Activated T-helper 1 cell treated with anti-CD3 and anti-CD28 coated beads, Interleukin-2, amount 50 U/mL, for 16 hours (primary cell): ENCODE data around the gene CFC1.
"Not testable (repeated sequence)": the region's sequence is repeated elsewhere in the genome, so short reads cannot be mapped to it uniquely, and the experiment has no call there.

Experiments used
- DNase-seq, 2 donors: peaks; one replicate each; pipeline ENCODE4 v3.0.0-alpha.2; 2020; ENCODE audit warnings: low read depth in 1 of 2, low spot score in 1 of 2

Gene CFC1

GRCh38 chr2:130583582-130583981 is 15.8 kb downstream of the CFC1 start:
- DNase-seq: not testable (repeated sequence)

- not testable (repeated sequence) for DNase-seq
These were observed 16.4 kb downstream of the CFC1 start for GRCh38 chr2:130582970-130583369.

DNA sequence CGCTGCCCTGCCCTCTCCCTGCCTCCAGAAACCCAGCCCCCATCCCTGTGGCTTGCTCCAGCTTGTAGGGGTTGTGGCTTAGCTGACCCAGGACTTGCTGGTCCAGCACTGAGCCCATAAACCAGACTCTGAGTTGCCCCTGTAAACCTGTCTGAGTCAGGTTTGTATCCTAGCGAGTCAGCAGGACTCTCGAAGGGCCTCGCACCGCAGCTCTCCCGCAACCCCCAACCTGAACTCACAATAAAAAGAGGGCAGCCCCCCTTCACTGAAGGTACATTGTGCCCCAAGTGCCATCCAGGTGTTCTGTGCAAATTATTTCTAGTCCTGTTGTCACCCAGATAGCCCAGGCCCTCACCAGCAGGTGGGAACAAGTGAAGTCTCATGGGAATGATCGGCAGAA is 17.9 kb downstream of the CFC1 start:
- DNase-seq: not testable (repeated sequence)

- DNase-seq: not testable (repeated sequence)
These were observed 20.3 kb downstream of the CFC1 start for GRCh38 chr2:130579121-130579520.

DNA sequence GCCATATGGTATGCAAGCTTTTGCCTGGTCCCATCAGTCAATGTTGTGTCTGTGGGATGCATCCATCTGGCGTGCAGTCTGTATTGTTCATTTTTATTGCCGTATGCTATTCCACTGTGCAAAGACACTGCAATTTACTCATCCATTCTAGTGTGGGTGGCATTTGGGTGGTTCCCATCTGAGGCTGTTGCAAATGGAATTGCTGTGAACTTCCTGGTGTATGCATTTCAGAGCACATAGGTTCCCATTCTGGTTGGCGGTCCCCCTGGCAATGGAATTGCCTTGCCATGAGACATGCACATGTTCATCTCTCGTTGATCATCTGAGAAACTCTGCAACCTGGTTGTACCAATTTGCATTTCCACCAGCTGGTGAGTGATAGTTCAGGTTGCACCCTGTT is 21.8 kb downstream of the CFC1 start:
- DNase-seq: not testable (repeated sequence)

DNA sequence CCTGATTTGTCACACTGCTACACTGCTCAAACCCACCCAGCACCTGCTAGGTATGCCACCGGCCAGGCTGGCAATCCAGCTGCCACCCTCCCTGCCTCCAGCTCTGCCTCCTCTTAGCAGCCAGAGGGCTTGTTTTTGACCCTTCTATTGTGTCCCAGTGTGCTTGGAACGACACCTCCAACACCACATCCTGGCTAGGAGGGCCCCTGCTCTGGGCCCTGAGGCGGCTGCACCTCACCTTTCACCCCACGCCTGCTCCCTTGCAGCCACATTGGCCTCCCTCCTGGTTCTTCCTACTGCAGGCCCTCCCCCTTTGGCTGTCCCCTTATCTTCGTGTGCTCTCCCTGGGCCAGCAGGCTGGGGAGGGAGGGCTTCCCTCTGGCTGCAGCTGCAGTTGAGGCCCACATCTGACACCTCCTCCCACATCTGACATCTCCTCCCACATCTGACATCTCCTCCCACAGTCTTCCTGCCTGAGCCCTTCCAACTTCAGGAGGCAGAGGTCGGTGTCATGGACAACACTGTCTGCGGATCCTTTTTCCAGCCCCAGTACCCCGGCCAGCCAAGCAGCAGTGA is 23.1 kb downstream of the CFC1 start:
- DNase-seq: not testable (repeated sequence)

- DNase-seq: not testable (repeated sequence)
These were observed 25.1 kb downstream of the CFC1 start for GRCh38 chr2:130574230-130574629.

- DNase-seq: not testable (repeated sequence)
These were observed 27.4 kb downstream of the CFC1 start for GRCh38 chr2:130571929-130572328.

DNA sequence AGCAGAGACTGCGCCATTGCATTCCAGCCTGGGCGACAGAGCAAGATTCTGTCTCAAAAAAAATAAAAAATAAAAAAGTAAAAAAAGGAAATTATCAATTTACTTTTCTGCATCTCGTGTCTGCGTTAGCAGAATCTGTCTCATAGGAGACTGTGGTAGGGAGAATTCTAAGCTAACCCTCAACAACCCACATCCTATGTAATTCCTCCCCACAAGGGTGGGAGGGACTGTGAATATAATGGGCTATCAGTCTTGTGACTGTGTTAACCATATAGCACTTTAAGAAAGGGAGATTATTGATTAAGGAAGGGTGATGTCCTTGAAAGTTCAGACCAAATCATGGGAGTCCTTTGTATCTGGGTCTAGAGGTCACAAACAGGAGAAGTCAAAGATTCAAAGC is 33.2 kb downstream of the CFC1 start:
- not testable (repeated sequence) for DNase-seq

- DNase-seq: not testable (repeated sequence)
These were observed 42.9 kb downstream of the CFC1 start for GRCh38 chr2:130556441-130556840.

DNA sequence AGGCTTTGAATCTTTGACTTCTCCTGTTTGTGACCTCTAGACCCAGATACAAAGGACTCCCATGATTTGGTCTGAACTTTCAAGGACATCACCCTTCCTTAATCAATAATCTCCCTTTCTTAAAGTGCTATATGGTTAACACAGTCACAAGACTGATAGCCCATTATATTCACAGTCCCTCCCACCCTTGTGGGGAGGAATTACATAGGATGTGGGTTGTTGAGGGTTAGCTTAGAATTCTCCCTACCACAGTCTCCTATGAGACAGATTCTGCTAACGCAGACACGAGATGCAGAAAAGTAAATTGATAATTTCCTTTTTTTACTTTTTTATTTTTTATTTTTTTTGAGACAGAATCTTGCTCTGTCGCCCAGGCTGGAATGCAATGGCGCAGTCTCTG is 45.2 kb downstream of the CFC1 start:
- DNase-seq: not testable (repeated sequence)

DNA sequence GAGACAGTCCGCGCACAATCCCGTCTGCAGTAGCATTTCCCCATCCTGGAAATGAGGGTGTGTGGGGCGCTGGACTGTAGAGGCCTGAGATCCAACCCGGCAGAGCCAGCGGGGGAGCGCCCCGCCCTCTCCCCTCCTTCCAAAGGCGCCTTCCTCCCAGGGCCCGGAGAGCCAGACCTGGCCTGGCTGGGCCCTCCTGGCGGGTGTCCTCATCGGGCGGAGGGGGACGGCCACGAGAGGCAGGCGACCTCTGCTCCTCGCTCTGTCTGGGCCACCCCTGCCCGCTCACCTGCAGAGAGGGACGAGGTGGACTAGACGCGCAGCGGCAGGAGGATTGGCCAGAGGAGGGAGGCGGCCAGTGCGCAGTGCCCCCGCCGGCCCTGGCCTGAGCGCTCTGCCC is 49.9 kb downstream of the CFC1 start:
- DNase-seq: not testable (repeated sequence)

- DNase-seq: not testable (repeated sequence)
These were observed 51.0 kb downstream of the CFC1 start for GRCh38 chr2:130548418-130548817.

DNA sequence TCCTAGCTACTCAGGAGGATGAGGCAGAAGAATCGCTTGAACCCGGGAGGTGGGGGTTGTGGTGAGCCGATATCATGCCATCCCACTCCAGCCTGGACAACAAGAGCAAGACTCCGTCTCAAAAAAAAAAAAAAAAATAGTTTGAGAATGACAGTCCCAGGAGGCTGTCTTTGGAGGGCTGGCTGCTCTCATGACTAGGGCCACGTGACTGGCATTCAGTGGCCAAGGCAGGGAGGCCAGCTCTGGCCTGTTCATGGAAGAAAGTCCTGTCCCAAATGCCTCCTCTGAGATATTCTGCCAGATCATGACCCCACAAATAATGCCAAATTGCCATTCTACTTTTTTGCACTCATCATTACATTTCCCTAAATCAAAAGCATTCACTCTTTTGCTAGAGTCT is 54.4 kb downstream of the CFC1 start:
- DNase-seq: not testable (repeated sequence)

GRCh38 chr2:130543785-130544528 is 55.4 kb downstream of the CFC1 start:
- not testable (repeated sequence) for DNase-seq

- DNase-seq: not testable (repeated sequence)
These were observed 56.6 kb downstream of the CFC1 start for GRCh38 chr2:130542789-130543188.
